Ascending aorta (tissue), 2 donors: ENCODE data around the gene GPX5. TPM values are rescaled to one million over a fixed set of nuclear protein-coding genes. Genes with fewer than 3 reads are reported as not detected.

Experiments
- DNase-seq, 2 donors: peaks; one replicate each; pipeline ENCODE4 v3.0.0-alpha.2; 2019; ENCODE audit warnings: low spot score in 2 of 2
- H3K27ac ChIP-seq, 2 donors: fragments of 200-600 bp; sonication (generic); one replicate each; pipeline ENCODE4 v1.5.1; 2016 to 2017; ENCODE audit warnings: mild to moderate bottlenecking in 1 of 2
- H3K27me3 ChIP-seq: fragments of 200-600 bp; sonication (generic); one replicate; pipeline ENCODE4 v1.5.1; 2017
- H3K36me3 ChIP-seq, 2 donors: fragments of 200-600 bp; sonication (generic); one replicate each; pipeline ENCODE4 v1.5.1; 2016
- H3K4me1 ChIP-seq, 2 donors: fragments of 200-600 bp; sonication (generic); one replicate each; pipeline ENCODE4 v1.5.1; 2016 to 2017; ENCODE audit warnings: mild to moderate bottlenecking in 1 of 2
- H3K4me3 ChIP-seq, 2 donors: fragments of 200-600 bp; sonication (generic); one replicate each; pipeline ENCODE4 v1.5.1; 2016 to 2017; ENCODE audit warnings: mild to moderate bottlenecking in 1 of 2
- H3K9me3 ChIP-seq, 2 donors: fragments of 200-600 bp; sonication (generic); one replicate each; pipeline ENCODE4 v1.5.1; 2016
- intact Hi-C: fragments of 100-400 bp; cut with DNase I; formaldehyde crosslinking; loops from one replicate; pipeline ENCODE4 v1.15.1; 2023
- total RNA-seq: library from RNA; depleted of rRNA; stranded (reverse); fragments of >200 nt; gene quantifications from one replicate; pipeline ENCODE4 v1.1.0, GENCODE V29; 2016
- TF ChIP-seq, protein P1 (sequence below), 3 experiments: fragments of 200-600 bp in 2 of 3; fragments of 450-650 bp in 1 of 3; sonication (generic) in 2 of 3; IDR thresholded peaks; one replicate each; pipeline ENCODE4 v1.5.1; 2016 to 2019; ENCODE audit warnings: antibody characterized with exemption in 3 of 3, mild to moderate bottlenecking in 1 of 3, moderate library complexity in 1 of 3

The GPX5 gene
- total RNA-seq, 1 donor from 2014 or later: not detected

DNA sequence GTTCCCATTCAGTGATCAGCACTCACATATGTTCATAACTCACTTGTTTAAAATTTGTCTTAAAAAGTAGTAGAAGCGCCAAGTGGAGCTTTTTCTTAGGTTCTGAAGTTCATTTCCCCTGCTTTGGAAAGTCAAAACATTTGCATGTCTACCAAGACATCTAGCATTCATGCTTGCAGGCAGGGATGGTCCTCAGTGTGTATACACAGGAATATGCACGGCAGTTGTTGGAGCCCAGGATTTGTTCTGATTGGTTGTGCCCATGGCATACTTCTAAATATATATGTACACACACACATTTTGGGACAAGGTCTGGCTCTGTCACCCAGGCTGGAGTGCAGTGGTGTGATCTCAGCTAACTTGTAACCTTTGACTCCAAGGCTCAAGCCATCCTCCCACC, 7.7 kb upstream of the GPX5 start:
- intact Hi-C loops: no loop called here
- no peak for DNase-seq
- Histone ChIP-seq H3K27ac (no peak overlapping the region), H3K4me3 (no peak overlapping the region), H3K4me1 (no peaks in the 10 kb centered on the region), H3K9me3 (no peaks in the 10 kb centered on the region), H3K36me3 (no peaks in the 10 kb centered on the region), H3K27me3 (no peaks in the 10 kb centered on the region)
- TF ChIP-seq, protein P1, sequence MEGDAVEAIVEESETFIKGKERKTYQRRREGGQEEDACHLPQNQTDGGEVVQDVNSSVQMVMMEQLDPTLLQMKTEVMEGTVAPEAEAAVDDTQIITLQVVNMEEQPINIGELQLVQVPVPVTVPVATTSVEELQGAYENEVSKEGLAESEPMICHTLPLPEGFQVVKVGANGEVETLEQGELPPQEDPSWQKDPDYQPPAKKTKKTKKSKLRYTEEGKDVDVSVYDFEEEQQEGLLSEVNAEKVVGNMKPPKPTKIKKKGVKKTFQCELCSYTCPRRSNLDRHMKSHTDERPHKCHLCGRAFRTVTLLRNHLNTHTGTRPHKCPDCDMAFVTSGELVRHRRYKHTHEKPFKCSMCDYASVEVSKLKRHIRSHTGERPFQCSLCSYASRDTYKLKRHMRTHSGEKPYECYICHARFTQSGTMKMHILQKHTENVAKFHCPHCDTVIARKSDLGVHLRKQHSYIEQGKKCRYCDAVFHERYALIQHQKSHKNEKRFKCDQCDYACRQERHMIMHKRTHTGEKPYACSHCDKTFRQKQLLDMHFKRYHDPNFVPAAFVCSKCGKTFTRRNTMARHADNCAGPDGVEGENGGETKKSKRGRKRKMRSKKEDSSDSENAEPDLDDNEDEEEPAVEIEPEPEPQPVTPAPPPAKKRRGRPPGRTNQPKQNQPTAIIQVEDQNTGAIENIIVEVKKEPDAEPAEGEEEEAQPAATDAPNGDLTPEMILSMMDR (IDR thresholded peaks at IDR 0.05): no peak

DNA sequence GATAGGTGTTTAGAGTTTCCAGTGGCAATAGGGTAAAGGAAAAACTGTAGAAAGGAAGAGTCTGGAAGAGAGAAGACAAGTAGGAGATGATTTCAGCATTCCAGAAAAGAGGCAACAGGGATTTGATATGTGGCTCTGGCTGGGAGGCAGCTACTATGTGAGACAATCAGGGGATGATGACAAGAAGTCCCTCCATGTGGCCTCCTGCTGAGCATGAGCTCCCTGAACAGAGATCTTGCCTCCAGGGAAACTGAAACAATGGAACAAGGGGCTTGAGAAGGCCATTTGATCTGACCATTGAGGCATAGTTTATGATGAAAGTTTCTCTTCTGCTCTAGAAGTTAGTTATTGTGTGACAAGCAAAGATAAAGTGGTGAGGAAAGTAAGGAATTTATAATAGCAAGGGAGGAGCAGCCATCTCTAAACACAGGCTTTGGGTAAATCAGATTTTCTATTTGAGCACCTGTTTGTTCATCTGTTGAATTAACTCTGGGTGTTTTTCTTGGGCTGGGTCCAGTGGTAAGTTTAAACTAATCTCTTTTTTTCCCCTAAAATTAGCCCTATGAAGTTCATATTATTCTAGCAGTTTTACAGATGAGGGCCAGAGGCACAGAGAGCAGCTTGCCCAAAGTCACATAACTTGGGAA, 3.0 kb upstream of the GPX5 start:
- no peak for DNase-seq
- H3K36me3 ChIP-seq: no peaks in the 10 kb centered on the region
- H3K9me3 ChIP-seq: no peaks in the 10 kb centered on the region
- TF ChIP-seq, protein P1 (IDR thresholded peaks at IDR 0.05): no peak
- H3K27ac ChIP-seq: no peak overlapping the region
- H3K4me3 ChIP-seq: no peak overlapping the region
- H3K27me3 ChIP-seq: no peaks in the 10 kb centered on the region
- no peaks in the 10 kb centered on the region for H3K4me1 ChIP-seq
- intact Hi-C loops: no loop called here

DNA sequence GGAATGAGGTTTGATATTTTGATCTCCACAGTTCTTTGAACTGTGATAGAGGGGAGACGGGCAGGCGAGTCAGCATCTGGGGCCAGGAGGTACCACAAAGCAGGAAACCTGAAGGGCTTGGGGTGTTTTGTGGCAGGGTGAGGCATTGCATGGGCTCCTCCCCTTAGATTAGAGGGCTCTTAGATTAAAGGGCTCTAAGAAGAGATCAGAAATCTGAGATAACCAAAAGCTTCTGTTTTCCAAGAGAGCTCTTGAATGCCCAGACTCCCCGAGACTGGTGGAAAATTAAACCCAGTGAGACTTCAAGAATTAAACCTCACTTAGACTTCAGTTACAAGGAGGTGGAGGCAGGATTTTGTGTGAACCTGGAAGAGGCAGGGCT, 2.4 kb upstream of the GPX5 start:
- intact Hi-C loops: no loop called here
- H3K9me3 ChIP-seq: no peaks in the 10 kb centered on the region
- H3K4me3 ChIP-seq: no peak overlapping the region
- no peaks in the 10 kb centered on the region for H3K36me3 ChIP-seq
- DNase-seq: no peak
- H3K27me3 ChIP-seq: no peaks in the 10 kb centered on the region
- TF ChIP-seq, protein P1 (IDR thresholded peaks at IDR 0.05): no peak
- H3K4me1 ChIP-seq: no peaks in the 10 kb centered on the region
- no peak overlapping the region for H3K27ac ChIP-seq

DNA sequence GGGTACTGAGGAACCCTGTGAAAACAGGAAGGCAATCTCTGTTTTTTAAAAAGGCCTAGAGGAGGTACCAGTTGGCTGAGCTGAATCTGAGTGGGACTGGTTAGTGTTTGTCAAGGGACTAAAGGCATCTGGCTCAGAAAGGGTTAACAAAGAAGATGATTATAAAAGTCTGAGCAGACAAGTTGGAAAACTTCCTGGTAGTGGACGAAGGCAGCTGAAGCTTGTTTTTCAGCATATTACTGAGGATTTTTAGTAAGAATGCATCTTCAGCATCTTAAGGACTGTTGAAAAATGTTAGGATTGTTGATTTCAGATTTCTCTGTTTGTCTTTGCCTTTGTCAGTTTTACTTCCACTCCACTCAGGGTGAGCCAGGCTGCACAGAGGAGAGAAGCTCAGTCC, 5.1 kb downstream of the GPX5 start:
- H3K36me3 ChIP-seq: no peaks in the 10 kb centered on the region
- H3K4me3 ChIP-seq: no peak overlapping the region
- H3K9me3 ChIP-seq: no peaks in the 10 kb centered on the region
- no peak overlapping the region for H3K27ac ChIP-seq
- TF ChIP-seq, protein P1 (IDR thresholded peaks at IDR 0.05): no peak
- no peak for DNase-seq
- intact Hi-C loops: no loop called here
- H3K4me1 ChIP-seq: no peaks in the 10 kb centered on the region
- no peaks in the 10 kb centered on the region for H3K27me3 ChIP-seq

DNA sequence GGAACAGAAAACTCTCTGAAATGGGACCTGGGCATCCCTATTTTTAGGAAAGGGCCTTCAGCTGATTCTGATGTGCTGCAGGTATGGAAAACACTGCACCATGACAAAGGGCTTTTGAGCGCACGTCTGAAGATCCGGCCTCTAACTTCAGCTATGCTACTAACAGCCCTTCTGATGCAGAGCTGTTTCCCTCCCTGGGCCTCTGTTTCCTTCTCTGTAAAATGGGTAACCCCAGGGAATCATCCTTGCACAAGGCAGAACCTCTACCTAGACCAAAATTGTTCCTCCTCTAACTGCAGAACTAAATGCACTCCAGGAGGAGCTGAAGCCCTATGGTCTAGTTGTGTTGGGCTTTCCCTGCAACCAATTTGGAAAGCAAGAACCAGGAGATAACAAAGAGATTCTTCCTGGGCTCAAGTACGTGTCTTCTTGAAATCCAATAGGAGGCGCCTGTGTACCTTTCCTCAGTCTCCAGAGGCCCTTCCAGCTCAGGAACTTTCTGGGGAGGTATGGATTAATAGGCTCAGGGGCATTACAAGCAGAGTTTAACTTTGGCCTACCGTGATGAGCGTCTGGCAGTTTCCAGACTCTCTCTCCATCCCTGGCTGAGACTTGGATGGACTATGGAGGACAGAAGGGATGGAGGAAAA, 5.9 kb downstream of the GPX5 start:
- Histone ChIP-seq H3K4me3 (no peak overlapping the region), H3K27ac (no peak overlapping the region), H3K4me1 (no peaks in the 10 kb centered on the region), H3K27me3 (no peaks in the 10 kb centered on the region), H3K36me3 (no peaks in the 10 kb centered on the region), H3K9me3 (no peaks in the 10 kb centered on the region)
- DNase-seq: no peak
- intact Hi-C loops: no loop called here
- TF ChIP-seq, protein P1 (IDR thresholded peaks at IDR 0.05): no peak
